Activated T-cell treated with anti-CD3 and anti-CD28 coated beads, Interleukin-2, amount 50 U/mL, for 1 hour (primary cell): Measurements from ENCODE around the gene ZNF75A.
"Not testable (repeated sequence)": the region's sequence is repeated elsewhere in the genome, so short reads cannot be mapped to it uniquely, and the experiment has no call there.

ENCODE experiments used
- DNase-seq: peaks from one replicate; pipeline ENCODE4 v3.0.0-alpha.2; 2020

The ZNF75A gene

GRCh38 chr16:3305109-3306068, at the start of gene ZNF75A, which contains the start of gene TIGD7:
ZNF75A (plus strand) TSS chr16:3305497; CDS start chr16:3308429, 2,932 bp downstream.
TIGD7 (minus strand) TSS chr16:3305430; CDS start chr16:3300614, 4,816 bp downstream.
- DNase-seq: peak; percentile 85

GRCh38 chr16:3256146-3256865, 49.0 kb upstream of the ZNF75A start, which contains the start of gene MEFV:
MEFV (minus strand) TSS chr16:3256633; CDS start chr16:3256587, 46 bp downstream.
- no peak for DNase-seq

- DNase-seq: no peak
These were observed 48.3 kb upstream of the ZNF75A start for GRCh38 chr16:3256866-3257465.

GRCh38 chr16:3259836-3260235, 45.5 kb upstream of the ZNF75A start:
- no peak for DNase-seq

GRCh38 chr16:3262517-3262916, 42.8 kb upstream of the ZNF75A start:
- DNase-seq: no peak

- peak; percentile 94 for DNase-seq
These were observed 40.9 kb upstream of the ZNF75A start for GRCh38 chr16:3264137-3265036.

- no peak for DNase-seq
These were observed 38.3 kb upstream of the ZNF75A start for GRCh38 chr16:3266873-3267537.

- no peak for DNase-seq
These were observed 37.0 kb upstream of the ZNF75A start for GRCh38 chr16:3268294-3268693.

- not testable (repeated sequence) for DNase-seq
These were observed 34.6 kb upstream of the ZNF75A start for GRCh38 chr16:3270718-3271117.

- not testable (repeated sequence) for DNase-seq
These were observed 34.0 kb upstream of the ZNF75A start for GRCh38 chr16:3271281-3271680.

GRCh38 chr16:3274490-3274889, 30.8 kb upstream of the ZNF75A start:
- no peak for DNase-seq

- DNase-seq: no peak
These were observed 30.4 kb upstream of the ZNF75A start for GRCh38 chr16:3274947-3275346.

GRCh38 chr16:3276679-3277078, 28.6 kb upstream of the ZNF75A start:
- DNase-seq: no peak

GRCh38 chr16:3281222-3281820, 24.0 kb upstream of the ZNF75A start:
- no peak for DNase-seq

- DNase-seq: no peak
These were observed 23.1 kb upstream of the ZNF75A start for GRCh38 chr16:3282103-3282729.

- peak; percentile 90 for DNase-seq
These were observed 22.4 kb upstream of the ZNF75A start, which contains the start of gene ZNF263 for GRCh38 chr16:3282730-3283542. ZNF263 (plus strand) TSS chr16:3283491; CDS start chr16:3283819, 328 bp downstream.

- no peak for DNase-seq
These were observed 21.5 kb upstream of the ZNF75A start for GRCh38 chr16:3283543-3284447.

- no peak for DNase-seq
These were observed 20.2 kb upstream of the ZNF75A start for GRCh38 chr16:3285131-3285530.
